Left ventricle myocardium inferior (tissue), 1 donor: ENCODE measurements around the gene SLC2A13. TPM values are rescaled to one million over a fixed set of nuclear protein-coding genes. Genes with fewer than 3 reads are reported as not detected.
"Not testable (repeated sequence)": the region's sequence is repeated elsewhere in the genome, so short reads cannot be mapped to it uniquely, and the experiment has no call there.

Experiments
- DNase-seq: peaks from one replicate; pipeline ENCODE4 v3.0.0-alpha.2; 2020
- H3K27ac ChIP-seq: fragments of 200-600 bp; replicated peaks from 2 replicates; pipeline ENCODE4 v1.8.0; 2021
- H3K27me3 ChIP-seq: fragments of 200-600 bp; 2 replicates; pipeline ENCODE4 v1.8.0; 2021; ENCODE audit warnings: low read depth
- H3K36me3 ChIP-seq: fragments of 200-600 bp; 2 replicates; pipeline ENCODE4 v1.8.0; 2021
- H3K4me1 ChIP-seq: fragments of 200-600 bp; 2 replicates; pipeline ENCODE4 v1.8.0; 2021
- H3K4me3 ChIP-seq: fragments of 200-600 bp; 2 replicates; pipeline ENCODE4 v1.8.0; 2021; ENCODE audit warnings: mild to moderate bottlenecking, moderate library complexity
- H3K9me3 ChIP-seq: fragments of 200-600 bp; replicated peaks from 2 replicates; pipeline ENCODE4 v1.8.0; 2021
- CTCF ChIP-seq: fragments of 200-600 bp; IDR thresholded peaks from 2 replicates; pipeline ENCODE4 v1.8.0; 2021; ENCODE audit warnings: antibody characterized with exemption, mild to moderate bottlenecking, borderline replicate concordance
- intact Hi-C: fragments of 100-400 bp; cut with micrococcal nuclease; formaldehyde crosslinking; loops from one replicate; pipeline ENCODE4 v1.11.0; 2022
- total RNA-seq: library from RNA; stranded (reverse); fragmentation: NEBNext Ultra II Directional; extraction: Animal tissue kit (Norgen Biotek cat#: 25700); gene quantifications from one replicate; pipeline ENCODE4 v1.2.1, GENCODE V29; 2021
- donor health status: DM: no; HTN: yes; CAD: no; lungs with severe emphysema.

Gene SLC2A13
- total RNA-seq, 1 donor from 2014 or later = 5.5 TPM

- Histone ChIP-seq H3K36me3 (peaks cover 9% of the 10 kb centered on the region), H3K27me3 (no peaks in the 10 kb centered on the region), H3K9me3 (no peaks in the 10 kb centered on the region), H3K4me1 (no peaks in the 10 kb centered on the region), H3K4me3 (no peak overlapping the region), H3K27ac (no peak overlapping the region)
- DNase-seq = no peak
- intact Hi-C loops = no loop called here
- no peak for TF ChIP-seq CTCF
These were observed 239.7 kb downstream of the SLC2A13 start for GRCh38 chr12:39866135-39866534.

GRCh38 chr12:39860695-39861094 is 245.2 kb downstream of the SLC2A13 start:
- intact Hi-C loops = no loop called here
- TF ChIP-seq CTCF = no peak
- no peak overlapping the region for H3K4me3 ChIP-seq

DNA sequence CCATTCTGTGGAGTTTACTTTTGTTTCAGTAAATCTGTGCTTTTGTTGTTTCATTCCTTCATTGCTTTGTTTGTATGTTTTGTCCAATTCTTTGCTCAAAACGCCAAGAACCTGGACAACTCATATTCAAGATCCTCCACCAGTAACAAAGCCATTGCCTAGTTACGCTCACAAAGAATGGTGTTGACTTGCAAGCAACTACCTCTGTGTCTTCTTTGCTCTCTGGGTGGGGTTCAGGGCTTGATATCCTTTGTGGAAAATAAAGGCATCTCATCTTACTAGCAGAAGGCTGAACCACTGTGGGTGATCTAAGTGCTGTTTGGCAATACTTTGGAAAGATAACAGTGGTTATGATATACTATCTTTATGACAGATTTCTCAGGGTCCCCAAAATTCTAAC is 252.9 kb downstream of the SLC2A13 start:
- H3K27me3 ChIP-seq = no peaks in the 10 kb centered on the region
- no peaks in the 10 kb centered on the region for H3K4me1 ChIP-seq
- H3K36me3 ChIP-seq = peaks cover 5% of the 10 kb centered on the region
- H3K27ac ChIP-seq = no peak overlapping the region
- no peaks in the 10 kb centered on the region for H3K9me3 ChIP-seq
- intact Hi-C loops = no loop called here
- TF ChIP-seq CTCF = no peak
- DNase-seq = no peak
- H3K4me3 ChIP-seq = no peak overlapping the region

More at GRCh38 chr12:39860695-39861094, 245.2 kb downstream of the SLC2A13 start:
- H3K27me3 ChIP-seq = no peaks in the 10 kb centered on the region
- H3K36me3 ChIP-seq = peaks cover 9% of the 10 kb centered on the region
- H3K4me1 ChIP-seq = no peaks in the 10 kb centered on the region
- DNase-seq = no peak
- no peak overlapping the region for H3K27ac ChIP-seq
- no peaks in the 10 kb centered on the region for H3K9me3 ChIP-seq

GRCh38 chr12:39852346-39852745 is 253.5 kb downstream of the SLC2A13 start:
- H3K4me1 ChIP-seq = no peaks in the 10 kb centered on the region
- TF ChIP-seq CTCF = no peak
- no peak for DNase-seq
- intact Hi-C loops = no loop called here
- no peaks in the 10 kb centered on the region for H3K27me3 ChIP-seq
- peaks cover 5% of the 10 kb centered on the region for H3K36me3 ChIP-seq
- H3K27ac ChIP-seq = no peak overlapping the region
- H3K4me3 ChIP-seq = no peak overlapping the region
- H3K9me3 ChIP-seq = no peaks in the 10 kb centered on the region

GRCh38 chr12:39848218-39848617 is 257.7 kb downstream of the SLC2A13 start:
- H3K27me3 ChIP-seq, H3K4me3 ChIP-seq, H3K36me3 ChIP-seq, H3K9me3 ChIP-seq, H3K27ac ChIP-seq, DNase-seq, H3K4me1 ChIP-seq, intact Hi-C loops: not testable (repeated sequence)

DNA sequence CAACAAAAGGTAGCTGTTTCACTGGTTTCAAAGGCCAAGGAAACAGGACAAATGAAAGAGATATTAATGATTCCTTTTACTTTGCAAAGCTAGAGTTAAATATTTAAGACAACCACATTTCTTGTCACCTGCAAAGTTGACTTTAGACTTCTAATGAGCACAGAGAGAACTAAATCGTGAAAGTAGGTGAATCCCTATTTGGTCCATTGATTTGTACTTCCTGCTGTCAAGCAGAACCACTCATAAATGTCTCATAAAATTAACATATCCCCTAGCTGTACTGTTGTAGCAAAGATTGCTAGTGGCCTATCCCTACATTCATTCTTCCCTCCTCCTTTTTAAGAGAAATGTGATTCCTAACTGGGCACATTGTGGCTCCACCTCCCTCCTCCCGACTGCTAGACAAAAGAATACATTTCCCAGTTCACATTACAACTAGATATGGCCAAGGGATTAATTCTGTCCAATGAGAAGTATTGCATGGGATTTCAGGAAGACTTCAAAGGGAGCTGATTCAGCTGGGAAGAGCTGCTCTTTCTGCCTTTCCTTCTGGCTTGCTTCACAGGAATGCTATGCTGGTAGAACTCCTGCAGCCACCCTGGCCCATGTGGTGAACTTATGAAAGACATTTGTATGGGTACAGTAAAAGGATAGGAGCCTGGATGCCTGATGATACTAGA is 258.8 kb downstream of the SLC2A13 start:
- Histone ChIP-seq H3K27me3 (no peaks in the 10 kb centered on the region), H3K27ac (no peak overlapping the region), H3K36me3 (no peaks in the 10 kb centered on the region), H3K4me1 (no peaks in the 10 kb centered on the region), H3K9me3 (no peaks in the 10 kb centered on the region), H3K4me3 (no peak overlapping the region)
- TF ChIP-seq CTCF = no peak
- no peak for DNase-seq
- intact Hi-C loops = no loop called here
